Measurements from ENCODE around the gene SH2D3A.

- no peak for TF ChIP-seq CTCF (IDR thresholded peaks at IDR 0.05)
- TF ChIP-seq POLR2A (IDR thresholded peaks at IDR 0.05), result no peak
- no peak for TF ChIP-seq EP300 (IDR thresholded peaks at IDR 0.05)
Measured at GRCh38 chr19:6803036-6803404, 35.8 kb upstream of the SH2D3A start.
